Measurements from ENCODE around the gene SPACA9. TPM values are rescaled to one million over a fixed set of nuclear protein-coding genes. Genes with fewer than 3 reads are reported as not detected.

The SPACA9 gene
- total RNA-seq, 4 donors from 2014 or later = 1.00 to 9.0 (median 1.7) TPM

DNA sequence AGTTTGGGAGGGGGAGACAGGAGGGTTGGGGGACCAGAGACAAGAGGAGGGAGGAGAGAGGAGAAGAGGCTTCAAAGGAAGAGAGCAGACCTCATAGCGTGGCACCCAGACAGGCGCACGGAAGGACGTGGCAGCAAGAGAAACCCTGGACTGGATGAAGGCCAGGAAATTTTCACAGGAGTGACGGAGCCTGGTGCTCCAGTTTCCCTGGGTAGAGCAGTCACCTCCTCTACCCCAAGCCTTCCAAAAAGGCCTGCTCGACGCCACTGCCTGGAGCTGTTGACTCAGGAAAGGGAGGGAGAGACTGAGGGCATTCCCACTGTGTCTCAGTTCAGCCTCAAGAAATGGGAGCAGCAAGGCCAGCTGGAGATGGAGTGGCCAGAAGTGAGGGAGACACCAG, 19.9 kb upstream of the SPACA9 start:
- Histone ChIP-seq H3K4me1 (peaks cover 0 to 19% (median 2%) of the 10 kb centered on the region in 4 donors), H3K36me3 (no peaks in the 10 kb centered on the region), H3K4me3 (no peak overlapping the region), H3K27me3 (no peaks in the 10 kb centered on the region), H3K9me3 (no peaks in the 10 kb centered on the region), H3K27ac (no peak overlapping the region)
- in situ Hi-C loops (cut with MboI; ENCODE audit: low pct_ligation_motif_present in 1 of 4, low pct_unique_long_range_greater_than_20kb in 1 of 4, low sequenced_read_pairs in 3 of 4) = no loop called here
- TF ChIP-seq EP300 (IDR thresholded peaks at IDR 0.05; ENCODE audit: low read depth) = no peak
- TF ChIP-seq POLR2AphosphoS5 (IDR thresholded peaks at IDR 0.05) = no peak
- TF ChIP-seq POLR2A (IDR thresholded peaks at IDR 0.05) = no peak
- TF ChIP-seq, protein P1, sequence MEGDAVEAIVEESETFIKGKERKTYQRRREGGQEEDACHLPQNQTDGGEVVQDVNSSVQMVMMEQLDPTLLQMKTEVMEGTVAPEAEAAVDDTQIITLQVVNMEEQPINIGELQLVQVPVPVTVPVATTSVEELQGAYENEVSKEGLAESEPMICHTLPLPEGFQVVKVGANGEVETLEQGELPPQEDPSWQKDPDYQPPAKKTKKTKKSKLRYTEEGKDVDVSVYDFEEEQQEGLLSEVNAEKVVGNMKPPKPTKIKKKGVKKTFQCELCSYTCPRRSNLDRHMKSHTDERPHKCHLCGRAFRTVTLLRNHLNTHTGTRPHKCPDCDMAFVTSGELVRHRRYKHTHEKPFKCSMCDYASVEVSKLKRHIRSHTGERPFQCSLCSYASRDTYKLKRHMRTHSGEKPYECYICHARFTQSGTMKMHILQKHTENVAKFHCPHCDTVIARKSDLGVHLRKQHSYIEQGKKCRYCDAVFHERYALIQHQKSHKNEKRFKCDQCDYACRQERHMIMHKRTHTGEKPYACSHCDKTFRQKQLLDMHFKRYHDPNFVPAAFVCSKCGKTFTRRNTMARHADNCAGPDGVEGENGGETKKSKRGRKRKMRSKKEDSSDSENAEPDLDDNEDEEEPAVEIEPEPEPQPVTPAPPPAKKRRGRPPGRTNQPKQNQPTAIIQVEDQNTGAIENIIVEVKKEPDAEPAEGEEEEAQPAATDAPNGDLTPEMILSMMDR (IDR thresholded peaks at IDR 0.05) = no peak
- 70 to 91% methylated on average over 5 to 7 of the region's 7 CpGs for WGBS, 2 donors (ENCODE audit: low coverage in 1 of 2)
- no peak for DNase-seq
- intact Hi-C loops (cut with DNase I; ENCODE audit: low total_unique reads) = no loop called here

DNA sequence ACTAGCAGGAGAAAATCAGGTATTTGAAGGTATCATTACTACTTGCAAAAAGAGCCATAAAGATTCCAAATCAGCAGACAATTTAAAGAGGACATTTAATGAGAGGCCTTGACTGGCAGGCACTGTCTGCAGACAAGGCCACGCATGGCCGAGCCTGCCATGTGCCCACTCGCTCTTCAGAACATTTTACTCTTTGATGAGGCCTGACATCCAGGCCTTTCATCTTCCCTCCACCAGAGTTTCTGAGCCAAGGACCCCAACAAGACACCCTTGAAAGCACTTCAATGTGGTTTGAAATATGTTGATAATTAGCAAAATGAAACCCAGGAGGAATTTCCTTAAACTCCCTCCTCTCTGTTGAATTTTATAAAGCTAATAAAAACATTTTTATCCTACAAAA, 17.0 kb upstream of the SPACA9 start:
- no peak for TF ChIP-seq EP300 (IDR thresholded peaks at IDR 0.05; ENCODE audit: low read depth)
- TF ChIP-seq POLR2A (IDR thresholded peaks at IDR 0.05) = no peak
- TF ChIP-seq, protein P1 (IDR thresholded peaks at IDR 0.05) = no peak
- TF ChIP-seq POLR2AphosphoS5 (IDR thresholded peaks at IDR 0.05) = no peak
- no peak for DNase-seq
- no peak overlapping the region for H3K27ac ChIP-seq
- H3K4me3 ChIP-seq = no peak overlapping the region
- WGBS, 2 donors (ENCODE audit: low coverage in 1 of 2) = 82 to 100% methylated on average over 1 to 3 of the region's 3 CpGs
- H3K27me3 ChIP-seq = no peaks in the 10 kb centered on the region
- H3K4me1 ChIP-seq = peaks cover 0 to 19% (median 2%) of the 10 kb centered on the region in 4 donors
- in situ Hi-C loops (cut with MboI; ENCODE audit: low pct_ligation_motif_present in 1 of 4, low pct_unique_long_range_greater_than_20kb in 1 of 4, low sequenced_read_pairs in 3 of 4) (no loop called here), intact Hi-C loops (cut with DNase I; ENCODE audit: low total_unique reads) (no loop called here)
- no peaks in the 10 kb centered on the region for H3K9me3 ChIP-seq
- H3K36me3 ChIP-seq = no peaks in the 10 kb centered on the region

DNA sequence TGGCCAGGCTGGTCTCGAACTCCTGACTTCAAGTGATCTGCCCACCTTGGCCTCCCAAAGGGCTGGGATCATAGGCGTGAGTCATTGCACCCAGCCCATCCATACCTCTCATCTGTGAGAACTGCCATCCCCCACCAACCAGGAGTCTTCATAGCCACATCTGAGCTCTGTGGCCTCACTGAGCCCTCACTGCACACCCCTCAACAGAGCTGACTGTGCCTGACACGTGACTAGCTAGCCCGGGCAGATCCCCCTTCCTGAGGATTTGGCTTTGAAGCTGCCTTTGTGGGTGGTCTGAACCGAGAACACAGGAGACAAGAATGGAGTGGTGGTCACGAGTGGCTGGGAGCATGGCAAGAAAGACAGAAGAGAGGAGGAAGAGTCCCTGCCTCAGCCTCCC, 16.2 kb upstream of the SPACA9 start:
- TF ChIP-seq POLR2A (IDR thresholded peaks at IDR 0.05) = no peak
- TF ChIP-seq, protein P1 (IDR thresholded peaks at IDR 0.05) = no peak
- no peak for TF ChIP-seq POLR2AphosphoS5 (IDR thresholded peaks at IDR 0.05)
- intact Hi-C loops (cut with DNase I; ENCODE audit: low total_unique reads) = no loop called here
- H3K9me3 ChIP-seq = no peaks in the 10 kb centered on the region
- no peak overlapping the region for H3K4me3 ChIP-seq
- H3K4me1 ChIP-seq = peaks cover 0 to 10% (median under 1%) of the 10 kb centered on the region in 4 donors
- in situ Hi-C loops (cut with MboI; ENCODE audit: low pct_ligation_motif_present in 1 of 4, low pct_unique_long_range_greater_than_20kb in 1 of 4, low sequenced_read_pairs in 3 of 4) = no loop called here
- H3K27ac ChIP-seq = no peak overlapping the region
- DNase-seq = no peak
- WGBS, 2 donors (ENCODE audit: low coverage in 1 of 2) = 67% methylated on average over 6 of the region's 6 CpGs; no CpG with 5 or more reads in 1 of the 2 donors
- no peaks in the 10 kb centered on the region for H3K36me3 ChIP-seq
- no peaks in the 10 kb centered on the region for H3K27me3 ChIP-seq

DNA sequence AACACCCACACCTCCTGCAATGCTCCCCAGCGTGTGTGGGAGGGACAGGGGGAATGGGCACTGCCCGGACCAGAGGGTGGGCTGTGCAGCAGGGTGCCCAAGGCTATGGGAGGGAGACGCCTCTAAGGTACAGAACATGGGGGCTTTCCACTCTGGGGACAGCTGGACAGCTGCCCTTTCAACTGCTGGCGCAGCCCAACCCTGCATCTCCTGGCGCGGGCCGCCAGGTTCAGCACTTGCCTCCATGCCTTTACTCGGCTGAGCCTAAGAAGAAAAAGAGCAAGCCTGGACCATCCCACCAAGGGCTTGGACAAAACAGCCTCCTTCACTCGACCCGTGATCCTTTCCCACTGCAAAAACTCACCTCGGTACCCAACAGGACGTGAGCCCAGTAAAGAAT, 15.6 kb upstream of the SPACA9 start:
- TF ChIP-seq POLR2A (IDR thresholded peaks at IDR 0.05) = no peak
- TF ChIP-seq, protein P1 (IDR thresholded peaks at IDR 0.05) = no peak
- no peak for TF ChIP-seq EP300 (IDR thresholded peaks at IDR 0.05; ENCODE audit: low read depth)
- no peak for TF ChIP-seq POLR2AphosphoS5 (IDR thresholded peaks at IDR 0.05)
- H3K27ac ChIP-seq = no peak overlapping the region
- DNase-seq = no peak
- H3K4me1 ChIP-seq = peaks cover 0 to 5% (median 0%) of the 10 kb centered on the region in 4 donors
- no peaks in the 10 kb centered on the region for H3K36me3 ChIP-seq
- intact Hi-C loops (cut with DNase I; ENCODE audit: low total_unique reads) = no loop called here
- in situ Hi-C loops (cut with MboI; ENCODE audit: low pct_ligation_motif_present in 1 of 4, low pct_unique_long_range_greater_than_20kb in 1 of 4, low sequenced_read_pairs in 3 of 4) = no loop called here
- no peak overlapping the region for H3K4me3 ChIP-seq
- H3K27me3 ChIP-seq = no peaks in the 10 kb centered on the region
- H3K9me3 ChIP-seq = no peaks in the 10 kb centered on the region
- 80 to 86% methylated on average over 3 to 12 of the region's 12 CpGs for WGBS, 2 donors (ENCODE audit: low coverage in 1 of 2)

Data from transverse colon (tissue), 4 donors.